ENCODE data around the gene HMX3.

The HMX3 gene

DNA sequence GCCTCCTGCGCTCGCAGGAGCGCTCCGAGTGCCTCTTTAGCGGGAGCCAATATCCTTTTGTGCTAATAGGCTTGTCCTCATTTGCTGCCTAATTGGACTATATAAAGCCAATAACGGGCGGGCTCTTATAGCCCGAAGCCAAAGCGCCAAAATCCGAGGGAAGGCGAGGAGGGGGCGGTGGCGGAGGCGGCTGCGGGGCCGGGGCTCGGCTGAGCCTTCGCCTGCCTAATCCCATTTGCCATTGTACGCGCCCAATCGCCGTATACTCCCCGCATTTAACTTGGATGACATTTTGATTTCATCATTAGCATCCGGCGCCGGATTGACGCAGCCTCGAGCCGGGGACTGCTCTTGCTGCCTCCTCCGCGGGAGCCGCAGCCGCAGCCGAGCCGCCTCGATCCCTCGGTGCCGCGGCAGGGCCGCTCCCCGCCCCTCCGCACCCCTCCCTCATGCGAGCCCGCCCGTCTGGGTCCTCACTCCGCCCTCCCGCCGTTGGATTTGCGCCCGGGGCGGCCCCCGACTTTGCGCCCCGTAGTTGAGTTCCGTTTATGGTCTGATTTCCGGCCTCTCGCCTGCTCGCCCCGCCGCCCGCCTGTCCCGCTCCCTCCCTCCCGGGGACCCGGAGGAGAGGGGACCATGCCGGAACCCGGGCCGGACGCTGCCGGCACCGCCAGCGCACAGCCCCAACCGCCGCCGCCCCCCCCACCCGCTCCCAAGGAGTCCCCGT lies at the start of gene HMX3:
Gene HMX3, plus strand, starts transcription at position 556 of the 727 bp plus-strand sequence. Its CDS starts 81 bp downstream, at position 637.
- no peaks in the 10 kb centered on the region for H3K36me3 ChIP-seq (ENCODE audit: control insufficient read depth, insufficient read depth, low read length)
- H3K9ac ChIP-seq (ENCODE audit: low read depth, low read length) = no peak within 1 kb of the TSS
- H3K4me1 ChIP-seq (ENCODE audit: control insufficient read depth, insufficient read depth, low read length) = peaks cover 25% of the 10 kb centered on the region
- H3K27ac ChIP-seq (ENCODE audit: low read depth, low read length) = no peak within 1 kb of the TSS
- peak within 1 kb of the TSS; percentile 57 for H3K4me3 ChIP-seq (ENCODE audit: low read depth, low read length)
- H3K9me3 ChIP-seq (ENCODE audit: control insufficient read depth, insufficient read depth, low read length) = no peaks in the 10 kb centered on the region
- H3K27me3 ChIP-seq (ENCODE audit: control insufficient read depth, insufficient read depth, low read length) = peaks cover 100% of the 10 kb centered on the region

GRCh38 chr10:123086281-123086680 lies 49.5 kb upstream of the HMX3 start:
- no peak overlapping the region for H3K9ac ChIP-seq (ENCODE audit: low read depth, low read length)
- no peaks in the 10 kb centered on the region for H3K9me3 ChIP-seq (ENCODE audit: control insufficient read depth, insufficient read depth, low read length)
- H3K4me3 ChIP-seq (ENCODE audit: low read depth, low read length) = no peak overlapping the region
- H3K36me3 ChIP-seq (ENCODE audit: control insufficient read depth, insufficient read depth, low read length) = no peaks in the 10 kb centered on the region
- peaks cover 5% of the 10 kb centered on the region; the same call in 1 of the 2 replicates for H3K4me1 ChIP-seq (ENCODE audit: control insufficient read depth, insufficient read depth, low read length)
- no peak overlapping the region for H3K27ac ChIP-seq (ENCODE audit: low read depth, low read length)
- H3K27me3 ChIP-seq (ENCODE audit: control insufficient read depth, insufficient read depth, low read length) = no peaks in the 10 kb centered on the region

DNA sequence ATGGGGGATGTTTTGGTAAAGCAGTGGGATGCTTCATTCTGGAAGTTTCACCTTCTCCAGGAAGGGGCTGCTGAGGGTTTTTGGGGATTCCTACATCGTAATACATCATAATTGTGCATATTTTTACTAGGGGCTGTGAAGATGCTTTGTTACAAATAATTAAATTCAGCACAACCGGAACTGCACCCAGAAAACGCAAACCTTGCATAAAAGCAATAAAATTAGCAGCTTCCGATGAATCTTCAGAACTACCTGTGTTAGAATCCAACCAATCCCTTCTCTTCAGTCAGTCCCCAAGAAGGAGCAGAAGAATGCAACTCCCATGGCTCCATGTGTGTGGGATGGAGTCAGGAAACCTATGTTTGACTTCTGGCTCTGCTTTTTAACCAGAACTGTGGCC lies 48.4 kb upstream of the HMX3 start:
- H3K36me3 ChIP-seq (ENCODE audit: control insufficient read depth, insufficient read depth, low read length) = no peaks in the 10 kb centered on the region
- H3K9ac ChIP-seq (ENCODE audit: low read depth, low read length) = no peak overlapping the region
- H3K9me3 ChIP-seq (ENCODE audit: control insufficient read depth, insufficient read depth, low read length) = no peaks in the 10 kb centered on the region
- H3K27ac ChIP-seq (ENCODE audit: low read depth, low read length) = no peak overlapping the region
- H3K4me1 ChIP-seq (ENCODE audit: control insufficient read depth, insufficient read depth, low read length) = peaks cover 5% of the 10 kb centered on the region; the same call in 1 of the 2 replicates
- no peak overlapping the region for H3K4me3 ChIP-seq (ENCODE audit: low read depth, low read length)
- no peaks in the 10 kb centered on the region for H3K27me3 ChIP-seq (ENCODE audit: control insufficient read depth, insufficient read depth, low read length)

DNA sequence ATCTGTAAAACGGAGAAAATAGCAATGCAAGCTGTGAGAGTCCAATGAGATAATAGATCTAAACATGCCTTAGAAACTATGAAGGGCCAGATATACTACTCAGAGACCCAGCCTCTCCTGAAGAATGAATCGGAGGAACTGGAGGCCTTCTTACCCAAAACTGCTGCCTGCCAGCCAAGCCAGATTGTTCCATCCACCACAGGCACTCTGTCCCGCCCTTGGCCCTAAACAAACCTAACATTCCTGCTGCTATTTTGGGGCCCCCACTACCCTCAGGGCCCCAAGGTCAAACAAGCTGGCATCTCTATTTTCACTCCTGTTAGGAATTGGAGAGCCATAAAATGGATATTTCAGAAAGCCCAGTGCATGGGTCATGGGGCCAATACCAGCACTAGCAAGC lies 48.0 kb upstream of the HMX3 start:
- Histone ChIP-seq H3K9ac (ENCODE audit: low read depth, low read length) (no peak overlapping the region), H3K36me3 (ENCODE audit: control insufficient read depth, insufficient read depth, low read length) (no peaks in the 10 kb centered on the region), H3K27me3 (ENCODE audit: control insufficient read depth, insufficient read depth, low read length) (no peaks in the 10 kb centered on the region), H3K4me1 (ENCODE audit: control insufficient read depth, insufficient read depth, low read length) (peaks cover 5% of the 10 kb centered on the region; the same call in 1 of the 2 replicates), H3K4me3 (ENCODE audit: low read depth, low read length) (no peak overlapping the region), H3K27ac (ENCODE audit: low read depth, low read length) (no peak overlapping the region), H3K9me3 (ENCODE audit: control insufficient read depth, insufficient read depth, low read length) (no peaks in the 10 kb centered on the region)

GRCh38 chr10:123092635-123093414 lies 42.9 kb upstream of the HMX3 start:
- Histone ChIP-seq H3K27me3 (ENCODE audit: control insufficient read depth, insufficient read depth, low read length) (no peaks in the 10 kb centered on the region), H3K27ac (ENCODE audit: low read depth, low read length) (no peak overlapping the region)

DNA sequence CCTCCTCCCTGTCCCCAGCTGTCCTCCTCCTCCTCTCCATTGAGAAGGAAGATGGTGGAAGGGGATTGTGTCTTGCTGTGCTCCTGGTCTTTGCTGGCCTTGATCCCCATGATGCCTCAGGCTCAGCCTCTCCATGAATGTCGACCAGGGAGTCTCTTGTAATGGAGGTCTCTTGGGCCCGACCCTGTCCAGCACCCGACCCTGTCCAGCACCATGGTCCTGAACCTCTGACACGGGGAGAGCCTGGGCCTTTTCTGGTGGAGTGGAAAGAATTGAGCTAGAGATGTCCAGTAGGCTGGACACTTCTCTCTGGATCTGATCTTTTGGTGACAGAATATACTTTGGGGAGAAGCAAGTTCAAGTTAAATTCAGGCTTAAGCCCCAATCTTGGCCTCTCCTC lies 42.3 kb upstream of the HMX3 start:
- no peaks in the 10 kb centered on the region for H3K36me3 ChIP-seq (ENCODE audit: control insufficient read depth, insufficient read depth, low read length)
- no peak overlapping the region for H3K4me3 ChIP-seq (ENCODE audit: low read depth, low read length)
- H3K9ac ChIP-seq (ENCODE audit: low read depth, low read length) = no peak overlapping the region
- H3K4me1 ChIP-seq (ENCODE audit: control insufficient read depth, insufficient read depth, low read length) = no peaks in the 10 kb centered on the region
- no peaks in the 10 kb centered on the region for H3K9me3 ChIP-seq (ENCODE audit: control insufficient read depth, insufficient read depth, low read length)
- no peaks in the 10 kb centered on the region for H3K27me3 ChIP-seq (ENCODE audit: control insufficient read depth, insufficient read depth, low read length)
- no peak overlapping the region for H3K27ac ChIP-seq (ENCODE audit: low read depth, low read length)

More at GRCh38 chr10:123092635-123093414, 42.9 kb upstream of the HMX3 start:
- no peak overlapping the region for H3K4me3 ChIP-seq (ENCODE audit: low read depth, low read length)
- no peaks in the 10 kb centered on the region for H3K36me3 ChIP-seq (ENCODE audit: control insufficient read depth, insufficient read depth, low read length)
- no peak overlapping the region for H3K9ac ChIP-seq (ENCODE audit: low read depth, low read length)
- no peaks in the 10 kb centered on the region for H3K9me3 ChIP-seq (ENCODE audit: control insufficient read depth, insufficient read depth, low read length)
- no peaks in the 10 kb centered on the region for H3K4me1 ChIP-seq (ENCODE audit: control insufficient read depth, insufficient read depth, low read length)

DNA sequence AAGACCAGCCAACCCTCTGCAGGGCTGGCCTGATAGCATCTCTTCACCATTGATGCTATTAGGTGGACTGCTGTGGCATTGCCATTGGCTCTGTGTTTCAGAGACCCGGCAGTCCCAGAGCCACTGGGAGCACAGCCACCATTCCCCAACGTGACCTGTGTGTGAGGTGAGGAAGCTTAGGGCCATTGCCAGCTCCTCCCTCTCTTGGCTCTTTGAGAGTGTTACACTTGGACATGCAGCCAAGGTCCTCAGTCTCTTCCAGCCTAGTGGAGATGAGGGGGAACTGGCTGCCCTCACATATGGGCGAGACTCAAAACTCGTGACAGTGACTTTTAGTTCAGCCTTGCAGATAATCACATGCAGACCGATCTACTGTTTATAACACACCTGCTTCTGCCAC lies 39.3 kb upstream of the HMX3 start:
- Histone ChIP-seq H3K27ac (ENCODE audit: low read depth, low read length) (no peak overlapping the region), H3K27me3 (ENCODE audit: control insufficient read depth, insufficient read depth, low read length) (no peaks in the 10 kb centered on the region), H3K36me3 (ENCODE audit: control insufficient read depth, insufficient read depth, low read length) (no peaks in the 10 kb centered on the region), H3K9me3 (ENCODE audit: control insufficient read depth, insufficient read depth, low read length) (no peaks in the 10 kb centered on the region), H3K9ac (ENCODE audit: low read depth, low read length) (no peak overlapping the region), H3K4me3 (ENCODE audit: low read depth, low read length) (no peak overlapping the region), H3K4me1 (ENCODE audit: control insufficient read depth, insufficient read depth, low read length) (no peaks in the 10 kb centered on the region)

DNA sequence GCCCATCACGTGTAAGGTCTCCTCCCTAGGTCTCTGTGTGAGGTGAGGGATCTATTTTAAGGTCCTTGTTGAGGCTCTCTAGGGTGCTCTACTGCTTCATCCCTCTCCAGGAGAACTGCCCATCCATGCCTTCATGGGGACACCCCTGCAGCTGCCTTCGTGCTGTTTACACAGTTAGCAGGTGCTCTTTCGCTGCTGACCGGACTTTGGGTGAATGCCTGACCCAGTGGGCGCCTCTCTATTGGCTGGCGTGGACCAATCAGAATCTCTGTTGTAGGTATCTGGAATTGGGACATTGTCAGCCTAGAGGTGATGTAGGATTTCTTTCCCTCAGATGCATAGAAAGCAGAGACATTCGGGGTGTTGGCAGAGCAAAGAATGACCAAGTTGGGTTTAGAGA lies 38.7 kb upstream of the HMX3 start:
- Histone ChIP-seq H3K9ac (ENCODE audit: low read depth, low read length) (no peak overlapping the region), H3K27me3 (ENCODE audit: control insufficient read depth, insufficient read depth, low read length) (no peaks in the 10 kb centered on the region), H3K27ac (ENCODE audit: low read depth, low read length) (no peak overlapping the region), H3K4me1 (ENCODE audit: control insufficient read depth, insufficient read depth, low read length) (no peaks in the 10 kb centered on the region), H3K36me3 (ENCODE audit: control insufficient read depth, insufficient read depth, low read length) (no peaks in the 10 kb centered on the region), H3K9me3 (ENCODE audit: control insufficient read depth, insufficient read depth, low read length) (no peaks in the 10 kb centered on the region), H3K4me3 (ENCODE audit: low read depth, low read length) (no peak overlapping the region)

GRCh38 chr10:123100030-123100762 lies 35.6 kb upstream of the HMX3 start:
- H3K9me3 ChIP-seq (ENCODE audit: control insufficient read depth, insufficient read depth, low read length) = no peaks in the 10 kb centered on the region
- no peak overlapping the region for H3K9ac ChIP-seq (ENCODE audit: low read depth, low read length)
- H3K4me1 ChIP-seq (ENCODE audit: control insufficient read depth, insufficient read depth, low read length) = peaks cover 3% of the 10 kb centered on the region; the same call in 1 of the 2 replicates
- no peaks in the 10 kb centered on the region for H3K27me3 ChIP-seq (ENCODE audit: control insufficient read depth, insufficient read depth, low read length)
- H3K27ac ChIP-seq (ENCODE audit: low read depth, low read length) = no peak overlapping the region
- H3K4me3 ChIP-seq (ENCODE audit: low read depth, low read length) = no peak overlapping the region
- no peaks in the 10 kb centered on the region for H3K36me3 ChIP-seq (ENCODE audit: control insufficient read depth, insufficient read depth, low read length)

DNA sequence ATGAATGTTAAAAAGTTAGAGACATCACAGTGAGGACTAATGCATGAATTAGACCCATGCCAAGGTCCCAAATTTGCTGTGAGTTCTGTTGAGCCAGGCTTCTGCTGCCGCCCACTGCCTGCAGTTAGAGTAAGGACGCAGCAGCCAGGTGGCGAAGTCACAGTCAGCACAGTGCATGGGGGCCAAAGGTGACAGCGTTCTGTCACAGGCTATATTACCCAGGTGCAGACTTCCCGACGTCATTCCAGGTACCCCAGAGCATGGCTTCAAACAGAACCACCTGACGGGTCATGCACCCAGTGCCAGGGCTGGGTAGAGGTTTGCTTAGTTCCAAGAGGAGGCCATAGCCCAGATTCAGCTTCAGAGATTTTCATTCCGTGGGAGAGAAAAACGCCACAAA lies 33.9 kb upstream of the HMX3 start:
- Histone ChIP-seq H3K4me1 (ENCODE audit: control insufficient read depth, insufficient read depth, low read length) (peaks cover 3% of the 10 kb centered on the region; the same call in 1 of the 2 replicates), H3K9ac (ENCODE audit: low read depth, low read length) (no peak overlapping the region), H3K36me3 (ENCODE audit: control insufficient read depth, insufficient read depth, low read length) (no peaks in the 10 kb centered on the region), H3K9me3 (ENCODE audit: control insufficient read depth, insufficient read depth, low read length) (no peaks in the 10 kb centered on the region), H3K27me3 (ENCODE audit: control insufficient read depth, insufficient read depth, low read length) (no peaks in the 10 kb centered on the region), H3K27ac (ENCODE audit: low read depth, low read length) (no peak overlapping the region), H3K4me3 (ENCODE audit: low read depth, low read length) (no peak overlapping the region)

Measured in HUES48 (cell line).